GM12878 (cell line): ENCODE results near the gene CELSR2. TPM values are rescaled to one million over a fixed set of nuclear protein-coding genes. Genes with fewer than 3 reads are reported as not detected.

Source experiments
- ATAC-seq: fragments of 200-7000 bp; cut with Tn5 transposase; 3 replicates; pipeline ENCODE4 v1.9.1; 2020; ENCODE audit warnings: mild to moderate bottlenecking, moderate library complexity
- BruUV-seq: library from RNA; stranded (reverse); fragments of 400-500 nt; replicated peaks from 2 replicates; lab custom pipeline; 2021; lab: Mats Ljungman, UMichigan
- CTCF ChIA-PET: fragments of 300-600 bp; sonication (Branson Sonifier 250); formaldehyde crosslinking; extraction: SDS; loops from one replicate; lab custom pipeline; 2021; ENCODE audit warnings: inconsistent platforms; lab: Yijun Ruan, JAX
- POLR2A ChIA-PET: fragments of 350-600 bp; formaldehyde crosslinking; extraction: SDS; loops from one replicate; lab custom pipeline; 2021; ENCODE audit warnings: inconsistent platforms; lab: Charles Lee
- RAD21 ChIA-PET: fragments of 300-600 bp; sonication (Branson Sonifier 250); formaldehyde crosslinking; loops from one replicate; lab custom pipeline; 2023; ENCODE audit warnings: antibody characterized with exemption; ENCODE audit not compliant: unreplicated experiment; lab: Charles Lee
- SMC1A ChIA-PET: fragments of 300-600 bp; sonication (Branson Sonifier 250); formaldehyde crosslinking; loops from one replicate; lab custom pipeline; 2023; ENCODE audit not compliant: unreplicated experiment, uncharacterized antibody; lab: Charles Lee
- DNase-seq: peaks from one replicate; pipeline ENCODE4 v3.0.0-alpha.2; 2011; ENCODE audit warnings: low read depth, low spot score
- FAIRE-seq: peaks from 3 replicates; lab custom pipeline; 2011; peaks lifted over from hg19 to GRCh38; lab: Jason Lieb, UNC
- H2AFZ ChIP-seq: 2 replicates; pipeline ENCODE4 v1.6.0; 2011; ENCODE audit warnings: low read depth, low read length, control low read depth; ENCODE audit not compliant: control insufficient read depth
- H3K27ac ChIP-seq: 2 replicates; pipeline ENCODE4 v1.5.1; 2011; ENCODE audit warnings: control low read depth; ENCODE audit not compliant: control insufficient read depth, insufficient read depth
- H3K27me3 ChIP-seq, 2 experiments: replicated peaks in 1 of 2; 2 replicates each; pipeline versions ENCODE4 v1.6.0 to v1.6.1; 2011; ENCODE audit warnings: low read length in 1 of 2; ENCODE audit not compliant: control insufficient read depth in 2 of 2, insufficient read depth in 2 of 2
- H3K36me3 ChIP-seq, 2 experiments: 2 replicates each; pipeline ENCODE4 v1.5.1; 2011; ENCODE audit warnings: low read length in 1 of 2; ENCODE audit not compliant: control insufficient read depth in 2 of 2, insufficient read depth in 2 of 2
- H3K4me1 ChIP-seq: 2 replicates; pipeline ENCODE4 v1.6.1; 2011; ENCODE audit warnings: mild to moderate bottlenecking, low read length, moderate library complexity, mixed read lengths; ENCODE audit not compliant: control insufficient read depth, insufficient read depth
- H3K4me2 ChIP-seq: 2 replicates; pipeline ENCODE4 v1.6.0; 2011; ENCODE audit warnings: control low read depth; ENCODE audit not compliant: control insufficient read depth, insufficient read depth
- H3K4me3 ChIP-seq: fragments of 200-600 bp; sonication (generic); 2 replicates; pipeline ENCODE4 v1.5.1; 2016
- H3K79me2 ChIP-seq: 2 replicates; pipeline ENCODE4 v1.6.0; 2011; ENCODE audit warnings: low read length; ENCODE audit not compliant: control insufficient read depth, insufficient read depth
- H3K9ac ChIP-seq: 2 replicates; pipeline ENCODE4 v1.8.0; 2011; ENCODE audit warnings: low read length, control low read depth, mixed read lengths; ENCODE audit not compliant: control insufficient read depth, insufficient read depth
- H3K9me3 ChIP-seq: replicated peaks from 3 replicates; pipeline ENCODE4 v1.5.1; 2011; ENCODE audit warnings: mild to moderate bottlenecking, low read length; ENCODE audit not compliant: control insufficient read depth, insufficient read depth
- H4K20me1 ChIP-seq: 2 replicates; pipeline ENCODE4 v1.6.0; 2011; ENCODE audit not compliant: control insufficient read depth, insufficient read depth
- BHLHE40 ChIP-seq, 2 experiments: fragments of 450-650 bp in 1 of 2; IDR thresholded peaks; 2 replicates each; pipeline ENCODE4 v1.6.1; 2011 to 2017; ENCODE audit warnings: low read depth in 2 of 2, borderline replicate concordance in 1 of 2, improper control_type of control experiment in 1 of 2, low read length in 1 of 2, mild to moderate bottlenecking in 1 of 2
- ESRRA ChIP-seq: IDR thresholded peaks from 2 replicates; pipeline ENCODE4 v1.6.1; 2012; ENCODE audit warnings: mild to moderate bottlenecking, low read length, improper control_type of control experiment
- EZH2 ChIP-seq: IDR thresholded peaks from 2 replicates; pipeline ENCODE4 v1.6.1; 2012; ENCODE audit warnings: low read depth, mild to moderate bottlenecking, control low read depth, inconsistent platforms, low read length, borderline replicate concordance; ENCODE audit not compliant: control insufficient read depth
- MEF2A ChIP-seq: IDR thresholded peaks from 2 replicates; pipeline ENCODE4 v1.6.1; 2011; ENCODE audit warnings: low read depth, mild to moderate bottlenecking, low read length, moderate library complexity; ENCODE audit not compliant: insufficient read depth
- MTA2 ChIP-seq: fragments of 450-650 bp; IDR thresholded peaks from 2 replicates; pipeline ENCODE4 v1.6.1; 2016; ENCODE audit warnings: low read depth, mild to moderate bottlenecking, moderate library complexity
- NFYA ChIP-seq: IDR thresholded peaks from 2 replicates; pipeline ENCODE4 v1.6.1; 2011; ENCODE audit warnings: low read depth, mild to moderate bottlenecking, low read length, improper control_type of control experiment, borderline replicate concordance
- RUNX3 ChIP-seq: IDR thresholded peaks from 2 replicates; pipeline ENCODE4 v1.6.1; 2012; ENCODE audit warnings: low read length, inconsistent platforms
- SKIL ChIP-seq: fragments of 450-650 bp; IDR thresholded peaks from 2 replicates; pipeline ENCODE4 v1.6.1; 2017; ENCODE audit warnings: mild to moderate bottlenecking, low read depth, inconsistent platforms; ENCODE audit not compliant: poor library complexity, severe bottlenecking
- WGBS: methylation state at CpG from one replicate; pipeline ENCODE4 v1.1.6; 2016; ENCODE audit warnings: low lambda C conversion rate; ENCODE audit not compliant: insufficient replicate concordance, insufficient coverage; ENCODE audit errors: missing lambda C conversion rate; 5-methylcytosine and 5-hydroxymethylcytosine counted together
- in situ Hi-C: fragments of 300-500 bp; cut with MboI; formaldehyde crosslinking; loops from 9 replicates; pipeline ENCODE4 v1.14.3; 2018; ENCODE audit warnings: mixed read lengths
- intact Hi-C: fragments of 100-400 bp; cut with micrococcal nuclease; formaldehyde crosslinking; loops from one replicate; pipeline ENCODE4 v1.14.2; 2022; ENCODE audit not compliant: unreplicated experiment
- polyA plus RNA-seq, 11 experiments: library from polyadenylated mRNA; depleted of rRNA in 4 of 11; unstranded in 6 of 11; stranded (reverse) in 5 of 11; fragments of >200 nt; fragmentation: Nextera tagmentation in 4 of 11; fragmentation: Illumina TruSeq in 1 of 11; extraction: Ambion mirVana in 4 of 11; extraction: Trizol in 1 of 11; gene quantifications; 1 replicate in 1 of 11; 2 replicates in 10 of 11; pipeline versions ENCODE4 v1.2.1 to v1.2.3, GENCODE V29; 2011 to 2016; ENCODE audit warnings: inconsistent platforms in 2 of 11, missing spikeins in 2 of 11, low read depth in 1 of 11
- total RNA-seq, 4 experiments: library from RNA; depleted of rRNA in 3 of 4; stranded (reverse); fragments of >200 nt in 3 of 4; fragmentation: Illumina TruSeq in 1 of 4; extraction: Trizol in 1 of 4; gene quantifications; 2 replicates each; pipeline versions ENCODE4 v1.2.1 to v1.2.3, GENCODE V29; 2013 to 2021

Gene CELSR2
- total and polyA plus RNA-seq, 10 of the 15 experiments (the other 5 are each of a cell fraction or from before 2014, with no cell fraction given): under 0.01 to 0.15 (median 0.04) TPM; not detected in 2

DNA sequence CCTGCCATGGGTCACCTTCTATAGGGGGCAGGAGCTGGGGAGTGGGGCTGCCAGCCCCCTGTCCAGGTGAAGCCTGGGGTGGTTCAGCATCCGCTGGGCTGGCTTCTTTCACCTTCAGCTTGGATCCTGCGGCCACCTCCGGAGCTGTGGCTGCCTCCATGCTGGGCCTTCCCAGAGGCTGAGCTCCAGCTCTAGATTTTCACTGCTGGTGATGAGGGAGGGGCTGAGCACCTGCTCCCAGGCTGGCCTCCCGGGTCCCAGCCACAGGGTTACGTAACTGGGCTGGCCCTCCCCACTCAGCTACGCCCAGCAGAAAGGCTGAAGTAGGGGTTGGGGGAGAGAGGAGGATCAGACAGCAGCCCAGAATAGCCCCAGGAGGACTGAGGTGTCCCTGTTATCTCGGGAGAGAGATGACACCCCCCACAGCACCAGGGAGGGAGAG, 57.5 kb downstream of the CELSR2 start, which contains the start of gene MYBPHL:
TSS of gene MYBPHL (minus strand) at position 180 of the 442 bp plus-strand sequence. CDS start at position 160, 20 bp downstream.
- Histone ChIP-seq H3K9ac (no peak within 1 kb of the TSS), H2AFZ (no peak within 1 kb of the TSS; the same call in 1 of the 2 replicates), H4K20me1 (no peaks in the 10 kb centered on the region), H3K27me3 (no peaks in the 10 kb centered on the region; a peak in 3 of 4 replicates), H3K4me1 (no peaks in the 10 kb centered on the region), H3K4me2 (no peak within 1 kb of the TSS), H3K4me3 (no peak within 1 kb of the TSS), H3K79me2 (no peaks in the 10 kb centered on the region), H3K36me3 (no peaks in the 10 kb centered on the region), H3K27ac (no peak within 1 kb of the TSS), H3K9me3 (no peaks in the 10 kb centered on the region)
- no peak for FAIRE-seq
- in situ Hi-C loops: no loop called here
- intact Hi-C loops: no loop called here
- TF ChIP-seq MTA2: no peak
- ChIA-PET CTCF (interaction anchor here (1.5 to 1.6 kb wide), 2 partner anchors 11 to 93 kb away, joined by 5 to 7 read pairs; no protein-coding TSS in a partner anchor), SMC1A (interaction anchor here (1.2 to 2.3 kb wide), 4 partner anchors 11 to 91 kb away, joined by 3 to 9 read pairs (median 4); partner anchors contain the start of gene SORT1), POLR2A (interaction anchor here (0.5 to 1.3 kb wide), 3 partner anchors 10 to 204 kb away, joined by 3 to 4 read pairs (median 3); no protein-coding TSS in a partner anchor), RAD21 (interaction anchor here (1.6 kb wide), 1 partner anchor 172 kb away, joined by 3 read pairs; no protein-coding TSS in a partner anchor)
- ATAC-seq: no peak
- WGBS: 40% methylated on average over 7 of the region's 7 CpGs
- BruUV-seq: no TSS peak
- DNase-seq: no peak

DNA sequence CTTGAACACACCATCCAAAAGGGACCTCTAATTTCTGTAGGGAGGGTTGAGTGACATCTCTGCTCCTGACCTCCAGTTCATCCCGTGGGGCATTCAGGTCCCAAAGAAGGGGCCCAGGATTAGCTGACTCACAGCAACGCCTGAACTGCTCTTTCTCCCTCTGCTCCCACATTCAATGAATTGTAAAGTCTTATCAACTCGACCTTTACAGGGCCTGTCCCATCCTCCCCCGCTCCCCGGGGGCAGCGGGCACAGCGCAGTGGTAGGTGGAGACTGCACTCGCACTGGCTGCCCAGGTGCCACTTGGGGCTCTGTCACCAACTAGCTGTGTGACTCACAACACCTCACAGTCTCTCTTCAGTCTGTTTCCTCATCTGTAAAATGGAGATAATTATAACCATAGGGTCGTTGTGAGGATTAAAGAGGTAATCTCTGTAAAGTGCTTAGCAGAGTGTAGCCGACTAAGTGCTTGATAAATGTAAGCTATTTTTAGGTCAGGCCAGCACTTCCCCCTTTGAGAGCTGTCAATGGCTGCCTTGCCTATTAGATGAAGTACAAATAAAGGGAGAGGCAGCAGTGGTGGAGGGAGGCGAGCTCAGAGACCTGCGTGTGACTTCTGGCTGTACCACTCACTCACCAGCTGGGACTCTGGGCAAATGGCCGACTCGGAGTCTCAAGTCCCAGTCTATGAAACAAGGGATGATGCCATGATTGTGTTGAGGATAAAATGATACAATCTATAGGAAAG, 58.1 kb downstream of the CELSR2 start:
- H3K79me2 ChIP-seq: no peaks in the 10 kb centered on the region
- SMC1A ChIA-PET: interaction anchor here (1.2 to 2.3 kb wide), 4 partner anchors 11 to 91 kb away, joined by 3 to 9 read pairs (median 4); partner anchors contain the start of gene SORT1
- H3K27me3 ChIP-seq: no peaks in the 10 kb centered on the region; a peak in 3 of 4 replicates
- CTCF ChIA-PET: interaction anchor here (0.8 to 1.6 kb wide), 5 partner anchors 10 to 92 kb away, joined by 3 to 7 read pairs (median 5); no protein-coding TSS in a partner anchor
- no peak overlapping the region for H3K27ac ChIP-seq
- H4K20me1 ChIP-seq: no peaks in the 10 kb centered on the region
- FAIRE-seq: no peak
- BruUV-seq: no TSS peak
- H3K4me1 ChIP-seq: no peaks in the 10 kb centered on the region
- intact Hi-C loops: no loop called here
- POLR2A ChIA-PET: interaction anchor here (1.3 kb wide), 2 partner anchors 9 to 13 kb away, joined by 3 to 4 read pairs; no protein-coding TSS in a partner anchor
- in situ Hi-C loops: no loop called here
- H3K9me3 ChIP-seq: no peaks in the 10 kb centered on the region
- no peak for DNase-seq
- RAD21 ChIA-PET: interaction anchor here (1.6 kb wide), 1 partner anchor 173 kb away, joined by 3 read pairs; no protein-coding TSS in a partner anchor
- no peak overlapping the region for H3K4me2 ChIP-seq
- no peak for TF ChIP-seq RUNX3
- TF ChIP-seq MEF2A: 0 out of 2 replicates have a peak, but pooled peaks have one; percentile 21
- TF ChIP-seq ESRRA: no peak
- TF ChIP-seq SKIL: no peak
- no peak for TF ChIP-seq EZH2
- TF ChIP-seq BHLHE40 (IDR thresholded peaks at IDR 0.05; ENCODE audit: borderline replicate concordance in 1 of 2, low read depth in 2 of 2, low read length in 1 of 2): no peak
- TF ChIP-seq NFYA: no peak
- no peaks in the 10 kb centered on the region for H3K36me3 ChIP-seq
- H3K4me3 ChIP-seq: no peak overlapping the region
- H3K9ac ChIP-seq: no peak overlapping the region
- ATAC-seq: peak; percentile 82
- WGBS: 15% methylated on average over 14 of the region's 14 CpGs
- no peak overlapping the region; the same call in 1 of the 2 replicates for H2AFZ ChIP-seq
